Endothelial cell of umbilical vein (primary cell): Measurements from ENCODE around the gene CSRP2. TPM values are rescaled to one million over a fixed set of nuclear protein-coding genes. Genes with fewer than 3 reads are reported as not detected.

Experiments used
- BruUV-seq: library from RNA; stranded (reverse); fragments of 400-500 nt; replicated peaks from 2 replicates; lab custom pipeline; 2021; lab: Mats Ljungman, UMichigan
- CTCF ChIA-PET: fragments of 300-600, 350-600 bp; sonication (Branson Sonifier 250); formaldehyde crosslinking; loops from one replicate; lab custom pipeline; 2021; ENCODE audit warnings: antibody characterized with exemption, inconsistent platforms; lab: Charles Lee
- POLR2A ChIA-PET: fragments of 300-600, 350-600 bp; sonication (Branson Sonifier 250); formaldehyde crosslinking; loops from one replicate; lab custom pipeline; 2021; ENCODE audit warnings: antibody characterized with exemption, inconsistent platforms; lab: Charles Lee
- DNase-seq: peaks from one replicate; pipeline ENCODE4 v3.0.0-alpha.2; 2011; ENCODE audit warnings: low read depth, low spot score
- FAIRE-seq: peaks from 2 replicates; lab custom pipeline; 2011; peaks lifted over from hg19 to GRCh38; lab: Jason Lieb, UNC
- H2AFZ ChIP-seq: 2 replicates; pipeline ENCODE4 v1.6.0; 2012; ENCODE audit warnings: low read depth, low read length, control low read depth, inconsistent platforms
- H3K27ac ChIP-seq: 2 replicates; pipeline ENCODE4 v1.5.1; 2011; ENCODE audit warnings: low read depth, mild to moderate bottlenecking, control low read depth, low read length, moderate library complexity; ENCODE audit not compliant: insufficient read depth
- H3K27me3 ChIP-seq, 2 experiments: 2 replicates each; pipeline versions ENCODE4 v1.6.0 to v1.6.1; 2011; ENCODE audit warnings: low read length in 2 of 2, mixed read lengths in 1 of 2; ENCODE audit not compliant: control insufficient read depth in 2 of 2, insufficient read depth in 2 of 2
- H3K36me3 ChIP-seq, 2 experiments: 2 replicates in 1 of 2; 3 replicates in 1 of 2; pipeline ENCODE4 v1.5.1; 2011; ENCODE audit warnings: low read length in 2 of 2, mild to moderate bottlenecking in 1 of 2, moderate library complexity in 1 of 2; ENCODE audit not compliant: control insufficient read depth in 2 of 2, insufficient read depth in 2 of 2; ENCODE audit errors: extremely low read depth in 1 of 2
- H3K4me1 ChIP-seq: 3 replicates; pipeline ENCODE4 v1.5.1; 2011; ENCODE audit warnings: mild to moderate bottlenecking, low read length; ENCODE audit not compliant: control insufficient read depth, insufficient read depth; ENCODE audit errors: extremely low read depth
- H3K4me2 ChIP-seq: 2 replicates; pipeline ENCODE4 v1.6.1; 2011; ENCODE audit warnings: low read length, control low read depth, mixed read lengths; ENCODE audit not compliant: insufficient read depth
- H3K4me3 ChIP-seq, 3 experiments: fragments of 200-600 bp in 1 of 3; sonication (generic), shearing (Covaris generic) in 1 of 3; replicated peaks in 1 of 3; 2 replicates each; pipeline ENCODE4 v1.5.1; 2011 to 2016; ENCODE audit warnings: control low read depth in 3 of 3, low read length in 3 of 3, mild to moderate bottlenecking in 2 of 3, inconsistent platforms in 1 of 3, low read depth in 1 of 3, moderate library complexity in 1 of 3; ENCODE audit not compliant: insufficient read depth in 1 of 3
- H3K79me2 ChIP-seq: 2 replicates; pipeline ENCODE4 v1.6.0; 2012; ENCODE audit warnings: low read length, inconsistent platforms; ENCODE audit not compliant: control insufficient read depth, insufficient read depth
- H3K9ac ChIP-seq: replicated peaks from 2 replicates; pipeline ENCODE3; 2011; ENCODE audit warnings: low read length, control low read depth; ENCODE audit not compliant: insufficient read depth; ENCODE audit errors: extremely low read depth
- H3K9me1 ChIP-seq: replicated peaks from 3 replicates; pipeline ENCODE4 v1.6.0; 2011; ENCODE audit warnings: mild to moderate bottlenecking, low read length; ENCODE audit not compliant: control insufficient read depth, insufficient read depth; ENCODE audit errors: extremely low read depth
- H3K9me3 ChIP-seq: replicated peaks from 2 replicates; pipeline ENCODE4 v1.5.1; 2012; ENCODE audit warnings: low read length, inconsistent platforms; ENCODE audit not compliant: control insufficient read depth, insufficient read depth
- H4K20me1 ChIP-seq: replicated peaks from 2 replicates; pipeline ENCODE3; 2011; ENCODE audit warnings: mild to moderate bottlenecking, low read length; ENCODE audit not compliant: control insufficient read depth, insufficient read depth; ENCODE audit errors: extremely low read depth
- EZH2 ChIP-seq: IDR thresholded peaks from 2 replicates; pipeline ENCODE4 v1.6.1; 2012; ENCODE audit warnings: borderline replicate concordance, low read depth, mild to moderate bottlenecking, moderate library complexity, low read length, inconsistent platforms; ENCODE audit not compliant: severe bottlenecking
- FOS ChIP-seq: IDR thresholded peaks from 2 replicates; pipeline ENCODE4 v1.6.1; 2011; ENCODE audit warnings: mild to moderate bottlenecking, low read length, moderate library complexity, borderline replicate concordance; ENCODE audit not compliant: insufficient read depth
- GATA2 ChIP-seq: IDR thresholded peaks from 2 replicates; pipeline ENCODE4 v1.7.0; 2011; ENCODE audit warnings: low read depth, mild to moderate bottlenecking, moderate library complexity, mixed read lengths, low read length; ENCODE audit not compliant: insufficient read length, insufficient read depth
- JUN ChIP-seq: IDR thresholded peaks from 2 replicates; pipeline ENCODE4 v1.6.1; 2011; ENCODE audit warnings: borderline replicate concordance, low read depth; ENCODE audit not compliant: insufficient read length, insufficient read depth
- MYC ChIP-seq: IDR thresholded peaks from one replicate; pipeline ENCODE4 v1.6.1; 2011; ENCODE audit warnings: mild to moderate bottlenecking, low read depth, low read length
- POLR2A ChIP-seq: IDR thresholded peaks from 2 replicates; pipeline ENCODE4 v1.6.1; 2012; ENCODE audit warnings: low read depth, mild to moderate bottlenecking, control low read depth, low read length
- POLR2AphosphoS5 ChIP-seq: IDR thresholded peaks from 2 replicates; pipeline ENCODE4 v1.6.1; 2012; ENCODE audit warnings: low read depth, mild to moderate bottlenecking, control low read depth, low read length, moderate library complexity; ENCODE audit not compliant: insufficient read depth
- dilution Hi-C: fragments of 300-500 bp; cut with MboI; formaldehyde crosslinking; loops from one replicate; pipeline ENCODE4 v1.15.0; 2019; ENCODE audit warnings: low sequenced_read_pairs; ENCODE audit not compliant: extremely low pct_ligation_motif_present
- intact Hi-C: fragments of 100-400 bp; cut with micrococcal nuclease; formaldehyde crosslinking; loops from one replicate; pipeline ENCODE4 v1.10.0; 2022
- polyA plus RNA-seq, 4 experiments: library from polyadenylated mRNA; depleted of rRNA in 3 of 4; stranded (reverse) in 3 of 4; unstranded in 1 of 4; fragments of >200 nt; gene quantifications; 2 replicates each; pipeline versions ENCODE4 v1.2.1 to v1.2.3, GENCODE V29; 2011 to 2012; ENCODE audit warnings: missing spikeins in 1 of 4
- total RNA-seq: library from RNA; stranded (reverse); gene quantifications from 2 replicates; pipeline ENCODE4 v1.2.3, GENCODE V29; 2021
- TF ChIP-seq, protein P1 (sequence below), 2 donors: IDR thresholded peaks; 1 replicate in 1 of 2; 2 replicates in 1 of 2; pipeline ENCODE4 v1.5.1; 2011; ENCODE audit warnings: low read length in 2 of 2, mild to moderate bottlenecking in 2 of 2, moderate library complexity in 2 of 2, control low read depth in 1 of 2, inconsistent platforms in 1 of 2, low read depth in 1 of 2; ENCODE audit not compliant: insufficient read depth in 1 of 2; ENCODE audit errors: extremely low read depth in 1 of 2
- TF ChIP-seq, protein P2 (sequence below): IDR thresholded peaks from 2 replicates; pipeline ENCODE4 v1.6.1; 2011; ENCODE audit not compliant: insufficient read depth, insufficient read length

The CSRP2 gene
- total and polyA plus RNA-seq, 2 donors (not counting 3 experiments of a cell fraction or from before 2014, with no cell fraction given), result 8.8 to 13.4 TPM

DNA sequence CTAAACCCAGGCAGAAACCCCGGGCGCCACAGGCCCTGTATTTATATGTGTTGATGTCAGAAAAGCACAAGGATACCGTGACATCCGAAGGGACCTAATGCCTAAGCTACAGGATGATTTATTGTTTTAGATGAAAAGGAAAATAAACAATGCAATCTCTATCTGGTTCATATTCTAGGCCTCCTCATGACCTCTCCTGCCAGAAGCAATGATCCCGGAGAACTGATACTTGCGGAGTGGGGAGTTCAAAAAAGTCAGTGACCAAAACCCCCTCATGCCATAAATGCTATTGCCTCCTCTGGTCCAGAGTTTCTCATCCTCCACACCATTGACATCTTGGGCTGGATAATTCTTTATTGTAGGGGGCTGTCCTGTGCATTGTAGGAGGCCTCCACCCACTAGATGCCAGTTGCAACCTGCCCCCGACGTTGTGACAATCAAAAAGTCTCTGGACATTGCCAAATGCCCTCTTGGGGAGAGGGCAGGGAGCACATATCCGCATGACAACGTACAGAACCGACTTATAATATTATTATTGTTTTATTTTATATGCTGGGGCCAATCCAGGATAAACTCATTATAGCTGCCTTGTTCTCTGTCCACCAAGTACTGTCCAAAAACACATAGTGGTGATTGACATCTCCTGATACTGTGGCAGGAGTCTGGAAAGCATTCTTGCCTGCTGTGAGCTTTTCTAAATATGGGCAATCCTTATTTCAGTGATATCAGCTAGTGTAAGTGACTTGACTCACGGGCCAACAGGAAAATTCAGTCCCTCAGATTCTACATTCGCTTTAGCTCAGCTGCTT, 1.1 kb upstream of the CSRP2 start:
- BruUV-seq, result no TSS peak
- DNase-seq (peak; percentile 29), FAIRE-seq (peak; percentile 54)
- Histone ChIP-seq H3K9me1 (no peaks in the 10 kb centered on the region), H3K9ac (peak overlapping the region; percentile 89), H3K9me3 (no peaks in the 10 kb centered on the region), H3K27me3 (no peaks in the 10 kb centered on the region), H3K79me2 (no peaks in the 10 kb centered on the region), H3K4me3 (peak overlapping the region; percentile 62 to 92 (median 89)), H3K4me2 (peak overlapping the region; percentile 92), H3K4me1 (peaks cover 9% of the 10 kb centered on the region), H3K36me3 (no peaks in the 10 kb centered on the region), H3K27ac (peak overlapping the region; percentile 81), H4K20me1 (no peaks in the 10 kb centered on the region), H2AFZ (peak overlapping the region; percentile 85)
- TF ChIP-seq, protein P1, sequence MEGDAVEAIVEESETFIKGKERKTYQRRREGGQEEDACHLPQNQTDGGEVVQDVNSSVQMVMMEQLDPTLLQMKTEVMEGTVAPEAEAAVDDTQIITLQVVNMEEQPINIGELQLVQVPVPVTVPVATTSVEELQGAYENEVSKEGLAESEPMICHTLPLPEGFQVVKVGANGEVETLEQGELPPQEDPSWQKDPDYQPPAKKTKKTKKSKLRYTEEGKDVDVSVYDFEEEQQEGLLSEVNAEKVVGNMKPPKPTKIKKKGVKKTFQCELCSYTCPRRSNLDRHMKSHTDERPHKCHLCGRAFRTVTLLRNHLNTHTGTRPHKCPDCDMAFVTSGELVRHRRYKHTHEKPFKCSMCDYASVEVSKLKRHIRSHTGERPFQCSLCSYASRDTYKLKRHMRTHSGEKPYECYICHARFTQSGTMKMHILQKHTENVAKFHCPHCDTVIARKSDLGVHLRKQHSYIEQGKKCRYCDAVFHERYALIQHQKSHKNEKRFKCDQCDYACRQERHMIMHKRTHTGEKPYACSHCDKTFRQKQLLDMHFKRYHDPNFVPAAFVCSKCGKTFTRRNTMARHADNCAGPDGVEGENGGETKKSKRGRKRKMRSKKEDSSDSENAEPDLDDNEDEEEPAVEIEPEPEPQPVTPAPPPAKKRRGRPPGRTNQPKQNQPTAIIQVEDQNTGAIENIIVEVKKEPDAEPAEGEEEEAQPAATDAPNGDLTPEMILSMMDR (IDR thresholded peaks at IDR 0.05; ENCODE audit: extremely low read depth in 1 of 2, insufficient read depth in 1 of 2, low read depth in 1 of 2, low read length in 2 of 2), result no peak
- no peak for TF ChIP-seq EZH2
- TF ChIP-seq, protein P2, sequence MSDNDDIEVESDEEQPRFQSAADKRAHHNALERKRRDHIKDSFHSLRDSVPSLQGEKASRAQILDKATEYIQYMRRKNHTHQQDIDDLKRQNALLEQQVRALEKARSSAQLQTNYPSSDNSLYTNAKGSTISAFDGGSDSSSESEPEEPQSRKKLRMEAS, result no peak
- no peak for TF ChIP-seq JUN
- no peak for TF ChIP-seq MYC
- TF ChIP-seq POLR2AphosphoS5, result no peak
- TF ChIP-seq GATA2, result no peak
- no peak for TF ChIP-seq POLR2A
- no peak for TF ChIP-seq FOS
- POLR2A ChIA-PET, result no interaction called here
- dilution Hi-C loops (no loop called here), intact Hi-C loops (loop anchor here (1.0 to 2.0 kb wide), 3 partner anchors 47 to 131 kb away; no protein-coding TSS in a partner anchor)
- CTCF ChIA-PET, result interaction anchor here (0.8 to 3.2 kb wide), 3 partner anchors 36 to 258 kb away, joined by 3 to 19 read pairs (median 5); no protein-coding TSS in a partner anchor
